Ovary (tissue), 9 donors: ENCODE results near the gene EFCAB5. TPM values are rescaled to one million over a fixed set of nuclear protein-coding genes. Genes with fewer than 3 reads are reported as not detected.

Experiments used
- DNase-seq, 5 donors: peaks; one replicate each; pipeline ENCODE4 v3.0.0-alpha.2; 2019 to 2020
- H3K27ac ChIP-seq, 2 donors: fragments of 200-600 bp; one replicate each; pipeline versions ENCODE4 v1.5.1 to v1.8.0; 2019 to 2022
- H3K27me3 ChIP-seq: fragments of 200-600 bp; one replicate; pipeline ENCODE4 v1.8.0; 2022
- H3K36me3 ChIP-seq: fragments of 200-600 bp; sonication (generic); one replicate; pipeline ENCODE4 v1.5.1; 2019
- H3K4me1 ChIP-seq: one replicate; pipeline ENCODE4 v1.8.1; 2013; ENCODE audit warnings: mild to moderate bottlenecking, moderate library complexity; ENCODE audit not compliant: insufficient read depth
- H3K4me3 ChIP-seq: fragments of 200-600 bp; sonication (generic); one replicate; pipeline ENCODE4 v1.5.1; 2017
- H3K9me3 ChIP-seq, 2 donors: fragments of 200-600 bp in 1 of 2; sonication (generic) in 1 of 2; one replicate each; pipeline versions ENCODE4 v1.5.1 to v1.8.1; 2013 to 2019; ENCODE audit warnings: mild to moderate bottlenecking in 1 of 2, moderate library complexity in 1 of 2
- CTCF ChIP-seq, 3 donors: fragments of 450-650 bp in 2 of 3; fragments of 200-600 bp in 1 of 3; IDR thresholded peaks; one replicate each; pipeline versions ENCODE4 v1.5.1 to v1.8.0; 2016 to 2022; ENCODE audit warnings: antibody characterized with exemption in 3 of 3, mild to moderate bottlenecking in 1 of 3
- EP300 ChIP-seq: sonication (generic); formaldehyde crosslinking; IDR thresholded peaks from one replicate; pipeline ENCODE4 v1.6.1; 2017; ENCODE audit warnings: antibody characterized with exemption
- POLR2A ChIP-seq: fragments of 450-650 bp; IDR thresholded peaks from one replicate; pipeline ENCODE4 v1.6.1; 2017; ENCODE audit warnings: antibody characterized with exemption, mild to moderate bottlenecking, moderate library complexity
- WGBS, 3 donors: extraction: QIAGEN DNeasy Blood & Tissue Kit in 1 of 3; methylation state at CpG; one replicate each; pipeline versions ENCODE4 v1.1.5 to v1.1.7; 2013 to 2017; 5-methylcytosine and 5-hydroxymethylcytosine counted together
- intact Hi-C, 4 donors: fragments of 100-400 bp; cut with DNase I; formaldehyde crosslinking; loops; one replicate each; pipeline versions ENCODE4 v1.11.0 to v1.15.1; 2022 to 2023
- microRNA counts: library from miRNA; unstranded; fragments of <30 nt; microRNA quantifications from one replicate; lab custom pipeline; 2016
- microRNA-seq, 3 donors: library from miRNA; unstranded; fragments of <30 nt; microRNA quantifications; one replicate each; pipeline versions ENCODE4 to v1.2.0, GENCODE V29; 2019 to 2020
- polyA plus RNA-seq, 2 donors: library from polyadenylated mRNA; stranded (reverse); fragments of 200-250 nt in 1 of 2; fragments of 350-450 nt in 1 of 2; fragmentation: Illumina TruSeq in 1 of 2; extraction: RNeasy Lipid Tissue Mini Kit (QIAGEN cat#74804) in 1 of 2; gene quantifications; one replicate each; pipeline ENCODE4 v1.2.3, GENCODE V29; 2013 to 2014
- small RNA-seq: library from RNA; depleted of rRNA; stranded (forward); fragments of <200 nt; gene quantifications from one replicate; pipeline ENCODE3, GENCODE V24; 2016
- total RNA-seq, 7 donors: library from RNA; depleted of rRNA in 2 of 7; stranded (reverse); fragments of >200 nt in 2 of 7; fragmentation: NEBNext Ultra II Directional in 3 of 7; extraction: Animal tissue kit (Norgen Biotek cat#: 25700) in 3 of 7; gene quantifications; one replicate each; pipeline versions ENCODE4 v1.1.0 to v1.2.4, GENCODE V29; 2016 to 2023
- donor health status: DM: no; HTN: no; CAD: no; lungs with moderate emphysema.
- donor health status: DM: no; HTN: no; CAD: no.
- donor health status: Bipolar disorder and iron deficiency.
- donor health status: DM: yes; HTN: yes; CAD: no.
- donor health status: DM: no; HTN: no; CAD: no.
- donor health status: DM: yes; HTN: yes; CAD: no.

The EFCAB5 gene
- total and polyA plus RNA-seq, 9 donors = 0.05 to 0.32 (median 0.12) TPM; not detected in 5

GRCh38 chr17:30155389-30155788 lies 214.0 kb downstream of the EFCAB5 start:
- Histone ChIP-seq H3K4me3 (no peak overlapping the region), H3K9me3 (no peaks in the 10 kb centered on the region), H3K4me1 (no peaks in the 10 kb centered on the region), H3K27ac (no peak overlapping the region), H3K36me3 (no peaks in the 10 kb centered on the region), H3K27me3 (no peaks in the 10 kb centered on the region)
- DNase-seq = no peak
- 95 to 98% (median 96%) methylated on average over 2 of the region's 2 CpGs for WGBS, 3 donors
- TF ChIP-seq POLR2A = no peak
- TF ChIP-seq CTCF (IDR thresholded peaks at IDR 0.05) = no peak
- no peak for TF ChIP-seq EP300
- intact Hi-C loops = no loop called here

MicroRNA genes within 50 kb of the gene (microRNA counts, 767-probe panel; counts per million panel counts)
- microRNA hsa-miR-3184-5p (lab: Ali Mortazavi, UCI) (530 counts per million, percentile 78 among the panel's probes with 10 or more counts), microRNA hsa-miR-423-3p (lab: Ali Mortazavi, UCI) (3,919 counts per million, percentile 89 among the panel's probes with 10 or more counts), microRNA hsa-miR-423-5p (lab: Ali Mortazavi, UCI) (5,045 counts per million, percentile 94 among the panel's probes with 10 or more counts)

Small RNAs within 50 kb of the gene (microRNA-seq; reads per million reads assigned to microRNA genes)
- 0 reads per million in 3 donors for gene MIR423

Small RNAs within 50 kb of the gene (small RNA-seq; reads per million reads assigned to genes)
- gene AC104984.5 = not detected
- not detected for gene RNY4P13

Other genes with a start within 250 kb of the EFCAB5 start
- 10 to 100 TPM in 4 of 7 donors, 1 to 10 TPM in 3; 7.3 to 13.0 (median 11.8) TPM for gene SSH2, start 11.4 kb upstream of the EFCAB5 start, total RNA-seq
- 10 to 100 TPM in 1 of 2 donors, 1 to 10 TPM in 1; 4.2 to 12.5 TPM for gene SSH2, start 11.4 kb upstream of the EFCAB5 start, polyA plus RNA-seq
- gene NSRP1, start 175.2 kb downstream of the EFCAB5 start, total RNA-seq = 10 to 100 TPM; 19.0 to 42.1 (median 26.6) TPM
- gene NSRP1, start 175.2 kb downstream of the EFCAB5 start, polyA plus RNA-seq = 10 to 100 TPM; 23.5 to 38.9 TPM